Esophagus squamous epithelium (tissue), 5 donors: ENCODE measurements around the gene RMI1. TPM values are rescaled to one million over a fixed set of nuclear protein-coding genes. Genes with fewer than 3 reads are reported as not detected.
"Not testable (repeated sequence)": the region's sequence is repeated elsewhere in the genome, so short reads cannot be mapped to it uniquely, and the experiment has no call there.

ENCODE experiments used
- DNase-seq: peaks from one replicate; lab custom pipeline; 2025; lab: John Stamatoyannopoulos, UW
- H3K27ac ChIP-seq, 4 donors: fragments of 200-600 bp; sonication (generic); one replicate each; pipeline ENCODE4 v1.5.1; 2016 to 2019; ENCODE audit warnings: mild to moderate bottlenecking in 1 of 4
- H3K27me3 ChIP-seq, 4 donors: fragments of 200-600 bp; sonication (generic); 1 replicate in 3 of 4; 2 replicates in 1 of 4; pipeline versions ENCODE4 v1.5.1 to v1.6.0; 2017 to 2021; ENCODE audit warnings: antibody characterized with exemption in 1 of 4
- H3K36me3 ChIP-seq, 3 donors: fragments of 200-600 bp; sonication (generic); one replicate each; pipeline ENCODE4 v1.5.1; 2016 to 2019
- H3K4me1 ChIP-seq, 3 donors: fragments of 200-600 bp; sonication (generic); one replicate each; pipeline ENCODE4 v1.5.1; 2017 to 2019
- H3K4me3 ChIP-seq, 4 donors: fragments of 200-600 bp; sonication (generic); 1 replicate in 3 of 4; 2 replicates in 1 of 4; pipeline ENCODE4 v1.5.1; 2016 to 2019; ENCODE audit warnings: mild to moderate bottlenecking in 2 of 4, moderate library complexity in 1 of 4
- H3K9me3 ChIP-seq, 3 donors: fragments of 200-600 bp; sonication (generic); one replicate each; pipeline ENCODE4 v1.5.1; 2016 to 2019
- POLR2A ChIP-seq, 4 donors: fragments of 450-650 bp; IDR thresholded peaks; one replicate each; pipeline ENCODE4 v1.6.1; 2017; ENCODE audit warnings: antibody characterized with exemption in 4 of 4, mild to moderate bottlenecking in 4 of 4, moderate library complexity in 3 of 4
- WGBS, 2 donors: methylation state at CpG; one replicate each; pipeline ENCODE4 v1.1.5; 2018; 5-methylcytosine and 5-hydroxymethylcytosine counted together
- intact Hi-C: fragments of 100-400 bp; cut with DNase I; formaldehyde crosslinking; loops from one replicate; pipeline ENCODE4 v1.15.0; 2022
- total RNA-seq, 4 donors: library from RNA; depleted of rRNA; stranded (reverse); fragments of >200 nt; gene quantifications; one replicate each; pipeline ENCODE4 v1.1.0, GENCODE V29; 2016
- TF ChIP-seq, protein P1 (sequence below), 6 experiments: fragments of 450-650 bp in 4 of 6; fragments of 200-600 bp in 2 of 6; sonication (generic) in 2 of 6; IDR thresholded peaks; one replicate each; pipeline ENCODE4 v1.5.1; 2016 to 2019; ENCODE audit warnings: antibody characterized with exemption in 6 of 6, mild to moderate bottlenecking in 4 of 6, moderate library complexity in 4 of 6
- donor health status: DM: yes; HTN: yes; CAD: no.

RMI1 gene
- total RNA-seq, 4 donors from 2014 or later = 2.8 to 7.3 (median 5.9) TPM

DNA sequence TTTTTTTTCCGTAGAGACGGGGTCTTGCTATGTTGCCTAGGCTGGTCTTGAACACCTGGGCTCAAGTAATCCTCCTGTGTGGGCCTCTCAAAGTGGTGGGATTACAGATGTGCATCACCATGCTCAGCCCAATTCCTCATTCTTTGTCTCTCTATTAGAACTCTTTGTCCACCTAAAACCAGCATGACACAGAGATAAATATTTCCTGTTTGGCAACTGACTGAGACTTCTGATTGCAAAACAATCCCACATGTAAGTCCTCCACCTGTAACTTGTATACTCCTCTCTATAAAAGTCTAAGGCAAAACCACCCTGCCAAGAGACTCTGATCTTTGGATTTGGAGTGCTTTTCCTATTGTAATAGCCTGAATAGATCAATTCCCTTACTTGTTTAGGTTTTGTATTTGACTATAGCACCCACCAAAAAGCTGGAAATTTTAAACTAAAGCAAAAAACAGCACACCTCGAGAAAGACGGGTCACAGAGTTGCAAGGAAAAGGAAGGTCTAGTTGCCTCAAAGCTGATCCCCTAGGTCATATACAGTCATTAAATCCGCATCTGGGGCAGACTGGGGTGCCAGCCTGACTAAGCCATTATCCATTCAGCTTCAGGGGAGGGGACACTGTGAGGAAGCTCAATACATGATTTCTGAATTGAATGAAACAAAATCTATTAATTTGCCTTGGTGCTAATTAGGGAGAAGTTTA lies 45.9 kb upstream of the RMI1 start:
- no peak for DNase-seq
- TF ChIP-seq, protein P1, sequence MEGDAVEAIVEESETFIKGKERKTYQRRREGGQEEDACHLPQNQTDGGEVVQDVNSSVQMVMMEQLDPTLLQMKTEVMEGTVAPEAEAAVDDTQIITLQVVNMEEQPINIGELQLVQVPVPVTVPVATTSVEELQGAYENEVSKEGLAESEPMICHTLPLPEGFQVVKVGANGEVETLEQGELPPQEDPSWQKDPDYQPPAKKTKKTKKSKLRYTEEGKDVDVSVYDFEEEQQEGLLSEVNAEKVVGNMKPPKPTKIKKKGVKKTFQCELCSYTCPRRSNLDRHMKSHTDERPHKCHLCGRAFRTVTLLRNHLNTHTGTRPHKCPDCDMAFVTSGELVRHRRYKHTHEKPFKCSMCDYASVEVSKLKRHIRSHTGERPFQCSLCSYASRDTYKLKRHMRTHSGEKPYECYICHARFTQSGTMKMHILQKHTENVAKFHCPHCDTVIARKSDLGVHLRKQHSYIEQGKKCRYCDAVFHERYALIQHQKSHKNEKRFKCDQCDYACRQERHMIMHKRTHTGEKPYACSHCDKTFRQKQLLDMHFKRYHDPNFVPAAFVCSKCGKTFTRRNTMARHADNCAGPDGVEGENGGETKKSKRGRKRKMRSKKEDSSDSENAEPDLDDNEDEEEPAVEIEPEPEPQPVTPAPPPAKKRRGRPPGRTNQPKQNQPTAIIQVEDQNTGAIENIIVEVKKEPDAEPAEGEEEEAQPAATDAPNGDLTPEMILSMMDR (IDR thresholded peaks at IDR 0.05) = no peak
- TF ChIP-seq POLR2A (IDR thresholded peaks at IDR 0.05) = no peak
- Histone ChIP-seq H3K4me1 (peaks cover 0 to 38% (median 8%) of the 10 kb centered on the region in 3 donors), H3K36me3 (peaks cover 0 to 14% (median 0%) of the 10 kb centered on the region in 3 donors), H3K4me3 (no peak overlapping the region), H3K27ac (peak overlapping the region in 2 of 4 donors; percentile 58 to 77), H3K27me3 (no peaks in the 10 kb centered on the region), H3K9me3 (no peaks in the 10 kb centered on the region)
- 35 to 43% methylated on average over 4 to 5 of the region's 5 CpGs for WGBS, 2 donors
- intact Hi-C loops = loop anchor here (5.0 to 10.0 kb wide), 2 partner anchors 328 to 380 kb away; no protein-coding TSS in a partner anchor

- peaks cover 0 to 21% (median 0%) of the 10 kb centered on the region in 3 donors for H3K36me3 ChIP-seq
- peak overlapping the region in 2 of 4 donors; percentile 58 to 77 for H3K27ac ChIP-seq
- DNase-seq = no peak
- intact Hi-C loops = loop anchor here (5.0 to 10.0 kb wide), 2 partner anchors 327 to 379 kb away; no protein-coding TSS in a partner anchor
- no peaks in the 10 kb centered on the region for H3K9me3 ChIP-seq
- H3K27me3 ChIP-seq = no peaks in the 10 kb centered on the region
- H3K4me3 ChIP-seq = no peak overlapping the region
- 69 to 72% methylated on average over 3 of the region's 3 CpGs for WGBS, 2 donors
- no peak for TF ChIP-seq POLR2A (IDR thresholded peaks at IDR 0.05)
- H3K4me1 ChIP-seq = peaks cover 0 to 35% (median 8%) of the 10 kb centered on the region in 3 donors
Measured at GRCh38 chr9:83935276-83935935, 45.2 kb upstream of the RMI1 start.

GRCh38 chr9:83936523-83936922 lies 44.1 kb upstream of the RMI1 start:
- H3K27me3 ChIP-seq = no peaks in the 10 kb centered on the region
- intact Hi-C loops = loop anchor here (5.0 to 10.0 kb wide), 2 partner anchors 326 to 378 kb away; no protein-coding TSS in a partner anchor
- peaks cover 0 to 32% (median 0%) of the 10 kb centered on the region in 3 donors for H3K36me3 ChIP-seq
- H3K27ac ChIP-seq = no peak overlapping the region
- no peak for TF ChIP-seq POLR2A (IDR thresholded peaks at IDR 0.05)
- TF ChIP-seq, protein P1 (IDR thresholded peaks at IDR 0.05) = no peak
- 70 to 93% methylated on average over 6 of the region's 6 CpGs for WGBS, 2 donors
- H3K9me3 ChIP-seq = no peaks in the 10 kb centered on the region
- no peak for DNase-seq
- H3K4me1 ChIP-seq = peaks cover 0 to 25% (median 8%) of the 10 kb centered on the region in 3 donors
- no peak overlapping the region for H3K4me3 ChIP-seq

DNA sequence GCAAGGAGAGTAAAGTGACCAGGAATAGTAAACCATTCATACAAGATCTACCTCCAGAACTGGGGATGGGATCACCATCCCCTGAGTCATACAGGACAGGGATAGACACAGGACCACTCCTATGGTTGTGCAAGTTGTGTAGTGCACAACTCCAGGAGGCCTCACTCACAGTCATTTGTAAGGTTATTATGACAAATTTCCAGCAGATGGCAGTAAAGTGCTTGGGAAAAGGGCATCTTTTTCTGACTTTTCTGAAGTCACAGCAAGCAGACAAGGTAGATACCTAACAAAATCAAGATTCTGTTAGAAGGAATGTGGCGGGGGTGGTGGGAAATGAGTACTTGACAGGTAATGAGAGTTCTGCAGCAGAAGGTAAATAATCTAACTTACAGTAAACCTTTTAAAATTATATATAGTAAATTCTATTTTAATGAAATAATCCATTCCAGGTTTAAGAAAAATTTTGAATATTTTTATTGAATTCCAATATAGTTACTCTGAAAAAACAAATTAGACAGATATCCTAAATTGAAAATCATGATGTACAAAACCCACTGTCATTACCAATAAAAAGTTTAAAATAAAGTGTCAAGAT lies 42.6 kb upstream of the RMI1 start:
- intact Hi-C loops = loop anchor here (5.0 to 10.0 kb wide), 2 partner anchors 324 to 377 kb away; no protein-coding TSS in a partner anchor
- WGBS, 2 donors = 23 to 29% methylated on average over 1 of the region's 1 CpG
- peaks cover 0 to 47% (median 0%) of the 10 kb centered on the region in 3 donors for H3K36me3 ChIP-seq
- peaks cover 0 to 23% (median 8%) of the 10 kb centered on the region in 3 donors for H3K4me1 ChIP-seq
- no peak for DNase-seq
- no peak overlapping the region for H3K27ac ChIP-seq
- no peaks in the 10 kb centered on the region for H3K9me3 ChIP-seq
- TF ChIP-seq, protein P1 (IDR thresholded peaks at IDR 0.05) = peak; percentile 45 to 75 (median 63)
- TF ChIP-seq POLR2A (IDR thresholded peaks at IDR 0.05) = no peak
- no peak overlapping the region for H3K4me3 ChIP-seq
- H3K27me3 ChIP-seq = no peaks in the 10 kb centered on the region

- no peak for TF ChIP-seq POLR2A (IDR thresholded peaks at IDR 0.05)
- TF ChIP-seq, protein P1 (IDR thresholded peaks at IDR 0.05) = no peak
- no peaks in the 10 kb centered on the region for H3K27me3 ChIP-seq
- H3K9me3 ChIP-seq = no peaks in the 10 kb centered on the region
- peaks cover 0 to 75% (median 0%) of the 10 kb centered on the region in 3 donors for H3K36me3 ChIP-seq
- peaks cover 0 to 1% (median 0%) of the 10 kb centered on the region in 3 donors for H3K4me1 ChIP-seq
- WGBS, 2 donors = 81 to 90% methylated on average over 3 to 5 of the region's 5 CpGs
- no peak overlapping the region for H3K27ac ChIP-seq
- DNase-seq = no peak
- no peak overlapping the region for H3K4me3 ChIP-seq
- intact Hi-C loops = no loop called here
Measured at GRCh38 chr9:83940590-83941303, 39.9 kb upstream of the RMI1 start.

DNA sequence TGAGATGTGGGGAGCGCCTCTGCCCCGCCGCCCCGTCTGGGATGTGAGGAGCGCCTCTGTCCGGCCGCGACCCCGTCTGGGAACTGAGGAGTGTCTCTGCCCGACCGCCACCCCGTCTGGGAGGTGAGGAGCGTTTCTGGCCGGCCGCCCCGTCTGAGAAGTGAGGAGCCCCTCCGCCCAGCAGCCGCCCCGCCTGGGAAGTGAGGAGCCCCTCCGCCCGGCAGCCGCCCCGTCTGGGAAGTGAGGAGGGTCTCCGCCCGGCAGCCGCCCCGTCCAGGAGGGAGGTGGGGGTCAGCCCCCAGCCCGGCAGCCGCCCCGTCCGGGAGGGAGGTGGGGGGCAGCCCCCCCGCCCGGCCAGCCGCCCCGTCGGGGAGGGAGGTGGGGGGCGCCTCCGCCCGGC lies 32.5 kb upstream of the RMI1 start:
- H3K27me3 ChIP-seq, H3K9me3 ChIP-seq, intact Hi-C loops, DNase-seq, H3K4me3 ChIP-seq, H3K4me1 ChIP-seq, H3K27ac ChIP-seq: not testable (repeated sequence)
- peaks cover 0 to 83% (median 0%) of the 10 kb centered on the region in 3 donors for H3K36me3 ChIP-seq
- no CpG with 5 or more reads among the region's 39 CpGs for WGBS, 2 donors
